ENCODE results near the gene CBX4.
A peak's percentile ranks its signal among the peaks of the same experiment; 100 is the strongest.

Gene CBX4

DNA sequence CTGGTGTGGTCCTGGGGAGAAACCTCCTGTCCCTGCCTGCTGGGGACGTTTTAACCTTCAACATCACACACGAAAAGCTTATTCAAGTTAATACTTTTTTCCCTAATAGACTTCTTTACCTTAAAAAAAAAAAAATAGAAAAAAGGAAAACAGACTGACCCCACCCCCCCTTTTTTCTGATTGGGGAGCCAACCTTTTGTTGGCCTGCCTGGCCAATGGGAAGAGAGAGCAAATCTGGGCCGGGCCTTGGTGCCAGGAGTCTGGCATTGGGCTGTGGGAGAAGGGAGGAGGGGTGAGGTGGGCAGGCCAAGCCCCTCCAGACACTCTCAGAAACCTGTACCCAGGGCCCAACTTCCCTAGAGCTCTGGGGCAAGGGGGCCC lies 45.3 kb downstream of the CBX4 start:
- peaks cover 83% of the 10 kb centered on the region for H3K27me3 ChIP-seq (ENCODE audit: insufficient read depth, insufficient read length)

DNA sequence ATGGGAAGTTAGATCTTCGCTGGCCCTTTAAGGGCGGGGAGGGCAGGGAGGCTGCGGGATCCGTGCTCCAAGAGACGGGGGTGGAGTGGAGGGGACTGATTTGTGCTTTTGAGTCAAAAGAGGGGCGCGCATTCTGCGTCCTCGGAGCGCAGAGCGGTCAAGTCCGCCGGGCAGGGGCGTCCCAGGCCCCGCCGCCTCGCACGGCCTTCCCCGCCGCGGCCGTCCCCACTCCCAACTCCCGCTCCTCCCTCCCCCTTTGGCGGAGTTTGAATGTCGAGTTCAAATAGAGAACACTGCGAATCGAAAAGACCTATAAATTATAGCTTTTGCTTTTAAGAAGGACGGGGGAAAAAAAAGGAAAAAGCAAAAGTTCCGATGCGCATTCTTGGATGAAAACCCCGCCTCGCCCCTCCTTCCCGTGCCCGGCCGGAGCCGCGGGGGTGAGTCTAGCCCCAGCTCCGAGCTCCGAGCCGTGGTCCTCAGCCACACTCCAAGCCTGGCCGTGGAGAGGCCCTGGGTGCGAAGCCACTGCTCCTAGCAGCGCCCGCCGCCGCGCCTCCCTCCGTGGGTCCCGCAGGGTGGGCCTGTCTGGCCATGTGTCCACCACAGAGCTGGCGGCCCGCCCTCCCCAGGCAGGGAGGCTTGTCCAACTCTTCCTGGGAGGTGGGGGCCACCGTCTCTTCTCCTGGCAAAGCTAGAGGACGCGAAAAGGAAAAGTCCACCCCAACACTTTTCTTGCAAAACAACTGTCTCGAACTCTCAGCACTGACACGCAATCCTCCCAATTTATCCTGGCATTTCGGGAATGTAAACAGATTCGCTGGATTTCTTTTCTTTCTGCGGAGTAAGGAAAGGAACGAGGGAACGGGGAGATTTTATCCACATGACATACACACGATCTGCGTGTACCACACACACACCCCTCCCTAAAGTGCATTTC lies 46.0 kb downstream of the CBX4 start:
- H3K9ac ChIP-seq (ENCODE audit: insufficient read length, low read depth) = peak overlapping the region; percentile 51
- peaks cover 18% of the 10 kb centered on the region for H3K4me1 ChIP-seq (ENCODE audit: insufficient read depth, insufficient read length)
- H3K9me3 ChIP-seq (ENCODE audit: insufficient read depth, low read length) = no peaks in the 10 kb centered on the region
- no peak for DNase-seq (ENCODE audit: low read depth, low spot score)
- peaks cover 77% of the 10 kb centered on the region for H3K27me3 ChIP-seq (ENCODE audit: insufficient read depth, insufficient read length)
- H3K36me3 ChIP-seq (ENCODE audit: insufficient read depth, insufficient read length, low read length) = peaks cover 18% of the 10 kb centered on the region
- TF ChIP-seq YY1 (IDR thresholded peaks at IDR 0.05; ENCODE audit: insufficient read depth, insufficient read length) (no peak), SUZ12 (IDR thresholded peaks at IDR 0.05; ENCODE audit: extremely low read depth, insufficient read depth, insufficient read length) (peak; percentile 48)
- H3K4me3 ChIP-seq (ENCODE audit: insufficient read length, low read depth) = peak overlapping the region; percentile 29

More for the DNA sequence above, 45.3 kb downstream of the CBX4 start:
- no peak overlapping the region for H3K9ac ChIP-seq (ENCODE audit: insufficient read length, low read depth)
- no peaks in the 10 kb centered on the region for H3K9me3 ChIP-seq (ENCODE audit: insufficient read depth, low read length)
- TF ChIP-seq YY1 (IDR thresholded peaks at IDR 0.05; ENCODE audit: insufficient read depth, insufficient read length) (no peak), SUZ12 (IDR thresholded peaks at IDR 0.05; ENCODE audit: extremely low read depth, insufficient read depth, insufficient read length) (no peak), ZNF274 (IDR thresholded peaks at IDR 0.05; ENCODE audit: low read depth, low read length) (no peak)
- peaks cover 21% of the 10 kb centered on the region for H3K4me1 ChIP-seq (ENCODE audit: insufficient read depth, insufficient read length)
- peaks cover 18% of the 10 kb centered on the region for H3K36me3 ChIP-seq (ENCODE audit: insufficient read depth, insufficient read length, low read length)
- peak overlapping the region; percentile 29 for H3K4me3 ChIP-seq (ENCODE audit: insufficient read length, low read depth)
- DNase-seq (ENCODE audit: low read depth, low spot score) = no peak

DNA sequence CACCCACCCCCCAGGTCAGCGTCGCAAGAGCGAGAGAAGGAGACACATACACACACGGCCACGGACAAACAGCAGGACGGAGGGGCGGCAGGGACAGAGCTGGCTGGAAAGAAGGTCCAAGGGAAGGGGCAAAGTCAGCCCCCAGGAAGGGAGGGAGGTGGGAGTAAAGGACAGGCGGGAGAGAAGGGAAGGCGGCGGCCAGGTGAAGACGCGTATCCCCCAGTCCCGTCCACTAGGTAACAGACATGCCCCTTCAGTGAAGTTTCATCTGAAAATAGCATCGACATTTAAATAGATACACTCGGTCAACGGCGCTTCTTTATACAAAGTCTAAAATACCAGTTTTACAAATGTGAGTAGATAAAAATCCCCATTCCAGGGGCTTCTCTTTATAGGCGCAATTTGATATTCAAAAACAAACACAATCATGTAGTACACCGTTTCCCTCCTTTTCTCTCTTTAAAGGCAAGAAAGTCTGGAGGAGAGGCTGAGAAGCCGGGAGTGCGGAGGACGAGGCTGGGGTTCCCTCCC lies 46.8 kb downstream of the CBX4 start:
- H3K4me1 ChIP-seq (ENCODE audit: insufficient read depth, insufficient read length) = peaks cover 16% of the 10 kb centered on the region
- H3K27me3 ChIP-seq (ENCODE audit: insufficient read depth, insufficient read length) = peaks cover 70% of the 10 kb centered on the region
- H3K36me3 ChIP-seq (ENCODE audit: insufficient read depth, insufficient read length, low read length) = peaks cover 18% of the 10 kb centered on the region
- TF ChIP-seq ZNF274 (IDR thresholded peaks at IDR 0.05; ENCODE audit: low read depth, low read length) = no peak
- TF ChIP-seq SUZ12 (IDR thresholded peaks at IDR 0.05; ENCODE audit: extremely low read depth, insufficient read depth, insufficient read length) = no peak
- H3K9me3 ChIP-seq (ENCODE audit: insufficient read depth, low read length) = no peaks in the 10 kb centered on the region
- no peak overlapping the region for H3K9ac ChIP-seq (ENCODE audit: insufficient read length, low read depth)
- H3K4me3 ChIP-seq (ENCODE audit: insufficient read length, low read depth) = no peak overlapping the region
- no peak for DNase-seq (ENCODE audit: low read depth, low spot score)

DNA sequence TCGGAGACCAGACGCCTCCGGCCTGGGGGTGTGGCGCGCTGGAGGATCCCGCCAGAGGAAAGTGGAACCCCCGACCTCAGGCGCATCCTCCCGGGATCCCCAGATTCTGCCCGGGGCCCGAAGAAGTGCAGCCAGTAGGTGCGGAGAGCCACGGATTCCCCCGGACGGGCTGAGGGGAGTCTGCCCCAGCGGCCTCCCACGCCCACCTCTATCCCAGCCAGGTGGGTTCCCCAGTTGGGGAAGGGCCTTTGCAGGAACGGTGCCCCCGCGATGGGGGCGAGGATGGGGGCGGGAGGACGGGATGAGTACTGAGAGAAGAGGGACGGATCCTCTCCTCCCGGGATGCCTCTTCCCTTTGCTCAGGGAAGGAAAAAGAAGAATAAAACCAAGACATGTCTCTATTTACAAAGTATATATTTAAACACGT lies 47.5 kb downstream of the CBX4 start:
- Histone ChIP-seq H3K4me1 (ENCODE audit: insufficient read depth, insufficient read length) (peaks cover 20% of the 10 kb centered on the region), H3K36me3 (ENCODE audit: insufficient read depth, insufficient read length, low read length) (peaks cover 18% of the 10 kb centered on the region), H3K9me3 (ENCODE audit: insufficient read depth, low read length) (no peaks in the 10 kb centered on the region), H3K9ac (ENCODE audit: insufficient read length, low read depth) (no peak overlapping the region), H3K4me3 (ENCODE audit: insufficient read length, low read depth) (no peak overlapping the region), H3K27me3 (ENCODE audit: insufficient read depth, insufficient read length) (peaks cover 70% of the 10 kb centered on the region)
- no peak for DNase-seq (ENCODE audit: low read depth, low spot score)
- TF ChIP-seq YY1 (IDR thresholded peaks at IDR 0.05; ENCODE audit: insufficient read depth, insufficient read length) (no peak), SUZ12 (IDR thresholded peaks at IDR 0.05; ENCODE audit: extremely low read depth, insufficient read depth, insufficient read length) (peak; percentile 19)

DNA sequence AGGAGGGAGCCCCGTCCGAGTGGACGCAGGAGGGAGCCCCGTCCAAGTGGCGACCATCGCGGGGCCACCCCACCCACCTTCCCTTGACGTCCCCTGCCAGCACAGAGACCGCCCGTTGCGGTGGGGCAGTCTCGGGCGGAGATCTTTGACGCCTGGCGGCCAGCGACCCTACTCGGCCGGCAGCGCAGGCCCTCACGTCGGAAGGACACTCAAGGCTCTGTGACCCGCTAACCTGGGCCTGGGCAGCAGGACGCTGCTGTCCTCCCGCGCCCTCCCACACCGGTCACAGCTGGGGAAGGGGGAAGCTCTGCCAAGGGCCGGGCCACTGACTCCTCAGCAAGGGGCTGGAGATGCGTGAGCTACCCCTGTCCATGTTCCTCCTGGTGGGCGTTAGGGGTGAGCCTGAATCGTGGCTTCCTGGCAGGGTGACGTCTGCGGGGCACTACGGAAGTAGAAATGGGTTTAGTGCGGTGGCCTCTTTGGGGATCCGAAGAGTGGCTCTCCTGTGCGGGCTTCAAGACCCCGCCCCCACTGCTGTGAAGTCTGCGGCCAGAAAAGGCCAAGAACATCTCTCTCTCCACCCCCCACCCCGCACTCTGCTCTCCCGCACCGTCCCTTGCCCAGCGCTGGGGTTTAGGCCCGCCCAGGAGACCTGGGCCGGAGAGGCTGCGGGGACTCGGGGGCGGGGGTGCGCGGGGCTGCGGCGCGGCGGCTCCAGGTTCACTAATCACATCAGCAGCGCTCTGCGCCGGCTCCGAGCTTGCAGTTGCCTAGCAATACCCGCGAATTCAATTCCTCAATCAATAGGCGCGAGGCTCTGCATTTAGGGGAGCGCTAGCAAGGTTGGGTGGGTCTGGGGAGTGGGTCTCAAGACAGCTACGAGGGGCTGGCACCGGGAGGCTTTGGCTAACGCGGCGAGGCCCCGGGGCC lies 48.2 kb downstream of the CBX4 start:
- TF ChIP-seq ZNF274 (IDR thresholded peaks at IDR 0.05; ENCODE audit: low read depth, low read length) (no peak), YY1 (IDR thresholded peaks at IDR 0.05; ENCODE audit: insufficient read depth, insufficient read length) (no peak), SUZ12 (IDR thresholded peaks at IDR 0.05; ENCODE audit: extremely low read depth, insufficient read depth, insufficient read length) (no peak)
- DNase-seq (ENCODE audit: low read depth, low spot score) = no peak
- Histone ChIP-seq H3K9ac (ENCODE audit: insufficient read length, low read depth) (no peak overlapping the region), H3K9me3 (ENCODE audit: insufficient read depth, low read length) (no peaks in the 10 kb centered on the region), H3K4me3 (ENCODE audit: insufficient read length, low read depth) (no peak overlapping the region), H3K36me3 (ENCODE audit: insufficient read depth, insufficient read length, low read length) (peaks cover 21% of the 10 kb centered on the region), H3K27me3 (ENCODE audit: insufficient read depth, insufficient read length) (peaks cover 65% of the 10 kb centered on the region), H3K4me1 (ENCODE audit: insufficient read depth, insufficient read length) (peaks cover 26% of the 10 kb centered on the region)

DNA sequence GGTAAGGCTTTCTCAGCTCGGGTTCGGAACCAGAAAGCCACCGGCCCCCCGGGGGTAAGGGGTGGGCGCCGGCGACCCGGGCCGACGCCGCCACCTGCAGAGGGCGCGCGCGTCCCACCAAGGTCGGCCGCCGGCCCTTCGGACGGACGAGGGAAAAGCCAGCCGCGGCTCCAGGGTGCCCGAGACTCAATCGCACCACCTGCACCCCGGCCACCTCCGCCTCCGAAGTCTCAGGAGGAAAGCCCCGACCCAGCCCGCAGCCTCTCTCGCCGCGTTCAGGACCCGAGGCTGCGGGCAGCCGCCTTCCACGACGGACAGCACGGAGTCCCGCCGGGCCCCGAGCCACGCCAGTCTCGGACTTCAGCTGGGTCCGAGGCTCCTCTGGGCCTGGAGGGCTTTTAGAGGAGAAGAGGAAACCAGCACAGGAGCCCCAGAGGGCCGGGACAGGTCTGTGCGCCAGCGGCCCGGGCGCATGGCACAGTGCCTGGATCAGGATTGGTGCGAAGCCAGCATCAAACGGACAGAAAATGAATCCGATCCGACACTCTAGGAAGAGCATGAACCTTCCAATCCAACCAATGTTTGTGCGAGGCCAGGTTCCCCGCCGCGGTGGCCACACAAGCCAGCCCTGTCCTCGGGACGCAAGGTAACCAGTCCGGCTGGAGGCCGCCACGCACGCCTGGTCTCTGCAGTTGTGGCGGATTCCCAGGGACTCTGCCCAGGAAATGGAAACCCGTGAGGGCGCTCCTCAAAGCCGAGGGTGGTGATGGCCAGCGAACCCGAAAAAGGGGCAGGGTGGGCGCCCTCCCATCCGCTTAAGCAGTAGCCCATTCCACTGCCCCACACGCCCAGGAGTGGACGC lies 49.1 kb downstream of the CBX4 start:
- no peak for TF ChIP-seq SUZ12 (IDR thresholded peaks at IDR 0.05; ENCODE audit: extremely low read depth, insufficient read depth, insufficient read length)
- TF ChIP-seq ZNF274 (IDR thresholded peaks at IDR 0.05; ENCODE audit: low read depth, low read length) = no peak
- TF ChIP-seq YY1 (IDR thresholded peaks at IDR 0.05; ENCODE audit: insufficient read depth, insufficient read length) = no peak
- peaks cover 26% of the 10 kb centered on the region for H3K4me1 ChIP-seq (ENCODE audit: insufficient read depth, insufficient read length)
- H3K9ac ChIP-seq (ENCODE audit: insufficient read length, low read depth) = peak overlapping the region; percentile 78
- H3K27me3 ChIP-seq (ENCODE audit: insufficient read depth, insufficient read length) = peaks cover 56% of the 10 kb centered on the region
- H3K9me3 ChIP-seq (ENCODE audit: insufficient read depth, low read length) = no peaks in the 10 kb centered on the region
- peaks cover 22% of the 10 kb centered on the region for H3K36me3 ChIP-seq (ENCODE audit: insufficient read depth, insufficient read length, low read length)
- H3K4me3 ChIP-seq (ENCODE audit: insufficient read length, low read depth) = peak overlapping the region; percentile 55
- DNase-seq (ENCODE audit: low read depth, low spot score) = no peak
